Astrocyte of the spinal cord (primary cell): ENCODE measurements around the gene NUDT2.
"Not testable (repeated sequence)": the region's sequence is repeated elsewhere in the genome, so short reads cannot be mapped to it uniquely, and the experiment has no call there.

ENCODE experiments used
- DNase-seq: peaks from one replicate; pipeline ENCODE4 v3.0.0; 2011; ENCODE audit warnings: low read depth, low spot score
- H3K4me3 ChIP-seq: 2 replicates; pipeline ENCODE4 v1.5.1; 2011; ENCODE audit warnings: low read depth, mild to moderate bottlenecking, low read length, moderate library complexity
- CTCF ChIP-seq: IDR thresholded peaks from 2 replicates; pipeline ENCODE4 v1.5.1; 2012; ENCODE audit warnings: low read depth, mild to moderate bottlenecking, low read length, inconsistent platforms
- in situ Hi-C: cut with HindIII; loops from 2 replicates; pipeline ENCODE4 v1.10.0; 2017; ENCODE audit warnings: low sequenced_read_pairs

NUDT2 gene

GRCh38 chr9:34343605-34344004 lies 14.2 kb downstream of the NUDT2 start:
- TF ChIP-seq CTCF = no peak
- DNase-seq = no peak
- in situ Hi-C loops = no loop called here
- H3K4me3 ChIP-seq = no peak overlapping the region

- DNase-seq = no peak
- in situ Hi-C loops = no loop called here
- no peak for TF ChIP-seq CTCF
- no peak overlapping the region for H3K4me3 ChIP-seq
Measured at GRCh38 chr9:34346873-34347799, 17.8 kb downstream of the NUDT2 start.

- H3K4me3 ChIP-seq = no peak overlapping the region
- DNase-seq = no peak
- in situ Hi-C loops = no loop called here
- no peak for TF ChIP-seq CTCF
Measured at GRCh38 chr9:34347800-34348158, 18.4 kb downstream of the NUDT2 start.

- H3K4me3 ChIP-seq = no peak overlapping the region
- TF ChIP-seq CTCF = no peak
- DNase-seq = no peak
- in situ Hi-C loops = no loop called here
Measured at GRCh38 chr9:34349324-34349723, 20.0 kb downstream of the NUDT2 start.

GRCh38 chr9:34352122-34352652 lies 22.8 kb downstream of the NUDT2 start:
- in situ Hi-C loops, H3K4me3 ChIP-seq, DNase-seq: not testable (repeated sequence)

- in situ Hi-C loops, H3K4me3 ChIP-seq, DNase-seq: not testable (repeated sequence)
Measured at GRCh38 chr9:34352957-34353356, 23.6 kb downstream of the NUDT2 start.

- TF ChIP-seq CTCF = no peak
- DNase-seq = no peak
- H3K4me3 ChIP-seq = no peak overlapping the region
- in situ Hi-C loops = no loop called here
Measured at GRCh38 chr9:34362614-34363214, 33.3 kb downstream of the NUDT2 start.
